Measurements from ENCODE around the gene DPP6.

The DPP6 gene

DNA sequence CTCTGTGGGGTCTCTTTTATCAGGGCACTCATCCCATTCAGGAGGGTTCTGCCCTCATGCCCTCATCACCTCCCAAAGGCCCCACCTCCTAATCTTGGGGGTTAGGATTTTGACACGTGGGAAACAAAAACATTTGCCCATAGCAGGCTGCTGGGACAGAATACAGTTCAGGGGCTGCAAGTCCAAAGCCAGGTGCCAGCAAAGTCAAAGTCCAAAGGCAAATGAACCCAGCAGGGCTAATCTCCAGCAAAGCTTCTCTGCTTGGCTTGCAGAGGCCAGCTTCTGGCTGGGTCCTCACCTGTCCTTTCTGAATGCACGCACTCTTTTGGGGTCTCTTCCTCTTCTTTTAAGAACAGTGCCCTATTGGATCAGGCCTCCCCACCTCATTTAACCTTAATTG lies 359.9 kb downstream of the DPP6 start:
- no peak for DNase-seq (ENCODE audit: low read depth)

GRCh38 chr7:154415709-154416399 lies 363.7 kb downstream of the DPP6 start:
- DNase-seq (ENCODE audit: low read depth): no peak

DNA sequence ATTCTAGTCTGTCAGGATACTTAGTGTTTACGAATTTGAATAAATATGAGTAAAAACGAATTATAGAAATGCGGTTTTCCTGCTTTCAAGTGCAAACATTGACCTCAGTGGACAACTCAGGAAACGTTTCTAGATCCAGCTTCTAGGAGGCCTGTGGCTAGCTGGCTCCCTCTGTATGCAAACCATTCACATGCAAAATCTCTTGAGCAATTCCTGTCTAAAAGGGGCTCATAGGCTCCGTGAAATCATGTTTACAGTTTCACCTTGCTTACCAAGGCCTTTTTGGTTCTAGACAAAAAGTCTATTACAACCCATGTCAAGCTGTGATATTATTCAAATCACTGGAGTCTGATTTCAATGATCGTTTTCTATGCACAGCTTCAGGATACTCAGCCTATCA lies 364.5 kb downstream of the DPP6 start:
- DNase-seq (ENCODE audit: low read depth): no peak

DNA sequence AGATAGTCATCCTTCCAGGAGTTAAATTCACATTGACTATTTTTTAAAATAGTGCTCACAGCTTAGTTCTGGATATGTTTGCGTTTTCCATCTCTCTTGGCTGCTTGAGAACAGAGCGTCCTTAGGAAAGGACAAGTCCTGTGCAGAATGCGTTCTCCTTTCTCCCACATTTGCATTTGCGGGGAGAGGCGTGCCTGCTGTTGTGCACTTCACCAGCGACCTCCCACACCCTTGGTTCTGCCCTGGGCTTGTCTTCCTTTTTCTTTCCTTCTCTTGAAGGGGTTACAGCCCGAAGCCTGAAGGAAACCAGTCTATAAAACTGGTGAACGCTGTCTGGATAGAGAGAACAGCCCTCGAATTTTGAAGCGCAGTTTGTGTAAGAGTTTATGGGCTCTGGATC lies 367.1 kb downstream of the DPP6 start:
- DNase-seq (ENCODE audit: low read depth): no peak

DNA sequence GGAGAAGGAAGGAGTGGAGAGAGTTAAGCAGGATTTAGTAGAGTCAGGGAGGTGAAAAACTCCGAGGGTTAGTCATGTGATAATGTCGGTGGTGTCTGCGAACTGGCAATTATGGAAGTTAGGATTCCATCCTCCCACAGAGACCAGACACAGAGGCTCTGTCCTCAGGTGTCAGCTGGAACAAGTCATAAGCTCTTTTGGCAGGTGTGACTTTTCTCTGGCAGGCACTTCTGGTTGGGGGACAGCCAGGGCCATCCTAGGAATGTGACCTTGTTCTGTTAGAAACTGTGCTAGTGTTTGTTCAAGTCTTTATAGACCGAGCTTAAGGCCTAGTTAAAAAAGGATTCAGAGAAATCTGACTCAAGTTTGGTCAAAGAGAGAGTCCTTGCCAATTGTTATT lies 371.0 kb downstream of the DPP6 start:
- DNase-seq (ENCODE audit: low read depth): no peak

DNA sequence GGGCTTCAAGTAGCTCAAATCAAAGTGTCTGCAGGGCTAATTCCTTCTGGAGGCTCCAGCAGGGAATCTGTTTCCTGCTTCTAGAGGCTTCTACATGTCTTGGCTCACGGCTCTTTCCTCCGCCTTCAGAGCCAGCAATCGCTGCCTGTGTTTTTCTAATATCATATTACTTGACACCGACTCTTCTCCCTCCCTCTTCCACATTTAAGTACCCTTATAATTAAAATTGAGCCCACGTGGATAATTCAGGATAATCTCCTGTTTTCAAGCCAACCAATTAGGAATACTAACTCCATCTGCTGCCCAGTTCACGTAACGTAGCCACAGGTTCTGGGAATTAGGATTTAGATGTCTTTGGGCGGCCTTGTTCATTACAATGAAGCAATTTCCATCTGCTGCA lies 372.2 kb downstream of the DPP6 start:
- DNase-seq (ENCODE audit: low read depth): no peak

- no peak for DNase-seq (ENCODE audit: low read depth)
These were observed 373.1 kb downstream of the DPP6 start for GRCh38 chr7:154425271-154425670.

DNA sequence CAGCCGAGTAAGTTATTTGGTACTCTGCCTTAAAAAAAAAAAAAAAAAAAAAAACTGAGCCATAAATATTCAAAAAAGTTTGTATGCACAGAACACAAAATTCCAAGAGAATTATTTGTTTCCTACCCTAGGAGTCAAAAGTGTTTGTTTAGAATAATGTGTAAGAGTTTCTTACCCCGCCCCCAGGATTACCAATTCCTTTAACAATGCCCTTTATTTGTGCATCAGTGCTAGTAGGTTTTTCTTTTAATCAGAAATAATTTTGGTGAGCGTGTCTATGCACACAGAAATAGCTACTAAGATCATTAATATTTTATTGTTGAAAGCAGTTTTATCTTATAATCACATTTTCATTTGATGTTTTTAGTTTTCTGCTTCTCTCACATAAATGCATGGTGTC lies 374.6 kb downstream of the DPP6 start:
- no peak for DNase-seq (ENCODE audit: low read depth)

- DNase-seq (ENCODE audit: low read depth): no peak
These were observed 375.3 kb downstream of the DPP6 start for GRCh38 chr7:154427533-154427932.

- no peak for DNase-seq (ENCODE audit: low read depth)
These were observed 377.6 kb downstream of the DPP6 start for GRCh38 chr7:154429666-154430404.

DNA sequence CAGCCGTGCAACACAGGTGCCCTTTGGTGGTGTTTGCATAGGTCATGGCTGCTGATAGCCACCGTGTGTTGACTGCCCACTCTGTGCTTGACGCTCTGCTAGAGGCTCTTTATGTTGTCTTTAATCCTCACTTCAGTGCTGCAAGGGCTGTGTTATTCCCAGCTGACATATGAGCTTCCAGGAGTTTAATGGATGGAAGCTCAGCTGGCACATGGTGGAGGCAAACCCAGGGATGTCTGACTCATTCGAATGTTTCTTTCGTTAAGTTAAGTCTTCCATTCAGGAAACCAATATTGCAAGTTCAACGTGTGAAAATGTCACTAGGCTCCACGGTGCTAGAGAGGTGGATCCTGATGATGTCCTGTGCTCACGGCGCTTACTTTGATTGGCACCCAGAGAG lies 378.4 kb downstream of the DPP6 start:
- no peak for DNase-seq (ENCODE audit: low read depth)

DNA sequence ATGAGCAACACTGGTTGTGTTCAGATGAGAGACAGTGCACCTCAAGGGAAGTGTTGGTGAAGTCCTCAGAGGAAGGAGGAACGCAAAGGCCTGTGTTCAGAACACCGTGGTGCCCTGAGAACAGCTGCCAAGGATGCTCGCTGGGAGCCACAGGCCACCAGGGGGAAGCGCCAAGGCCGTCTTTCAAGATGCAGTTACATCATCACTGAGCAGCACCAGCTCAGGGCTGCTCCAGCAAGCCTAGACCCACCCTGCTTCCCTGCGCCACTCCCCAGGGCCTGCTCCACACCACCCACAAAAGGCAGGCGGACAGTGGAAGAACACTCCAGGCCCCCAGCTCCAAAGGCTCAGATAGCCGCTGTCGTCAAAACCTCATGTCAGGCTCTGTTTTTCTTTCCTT lies 378.8 kb downstream of the DPP6 start:
- DNase-seq (ENCODE audit: low read depth): no peak

DNA sequence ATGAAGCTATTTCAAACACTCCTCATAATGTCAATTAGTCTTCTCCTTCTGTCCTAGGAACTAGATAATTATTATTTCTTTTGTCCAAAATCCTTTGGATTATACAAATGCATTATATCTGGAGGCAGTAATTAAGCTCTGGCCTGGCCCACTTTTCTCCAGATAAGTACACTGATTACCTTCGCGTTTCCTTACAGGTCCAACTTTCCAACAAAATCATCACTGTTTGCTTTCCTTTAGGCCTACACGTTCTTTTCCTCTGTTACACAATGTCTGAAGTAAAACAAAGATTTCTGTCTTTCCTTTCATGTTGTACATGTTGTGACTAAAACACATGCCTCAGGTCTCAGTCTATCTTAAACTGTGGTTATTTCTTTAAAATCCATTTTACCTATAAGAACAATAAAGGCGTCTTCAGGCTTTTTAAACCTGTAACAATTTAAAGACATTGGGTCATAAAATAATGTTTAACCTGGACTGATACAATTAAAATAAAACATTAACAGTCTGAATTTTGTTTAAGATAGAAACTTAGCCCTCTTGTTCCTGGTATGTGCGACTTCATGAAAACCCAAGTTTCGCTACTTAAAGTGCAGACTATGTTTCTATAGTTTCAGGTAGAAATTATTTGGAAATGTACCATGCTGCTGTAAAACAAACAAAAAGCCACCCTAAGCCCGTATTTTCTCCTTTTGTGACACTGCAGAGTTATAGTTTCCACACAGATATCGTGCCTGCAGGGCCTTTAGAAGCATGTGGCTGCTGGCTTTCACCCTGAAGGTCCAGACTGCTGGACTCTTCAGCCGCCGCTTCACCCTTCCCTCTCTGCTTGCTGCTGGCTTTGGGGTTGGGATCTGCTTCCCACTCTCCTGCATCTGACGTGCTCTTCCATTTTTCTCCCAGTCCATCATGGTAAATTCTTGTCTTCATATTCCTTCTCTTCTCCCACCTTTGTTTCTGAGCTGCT lies 381.7 kb downstream of the DPP6 start:
- DNase-seq (ENCODE audit: low read depth): no peak

DNA sequence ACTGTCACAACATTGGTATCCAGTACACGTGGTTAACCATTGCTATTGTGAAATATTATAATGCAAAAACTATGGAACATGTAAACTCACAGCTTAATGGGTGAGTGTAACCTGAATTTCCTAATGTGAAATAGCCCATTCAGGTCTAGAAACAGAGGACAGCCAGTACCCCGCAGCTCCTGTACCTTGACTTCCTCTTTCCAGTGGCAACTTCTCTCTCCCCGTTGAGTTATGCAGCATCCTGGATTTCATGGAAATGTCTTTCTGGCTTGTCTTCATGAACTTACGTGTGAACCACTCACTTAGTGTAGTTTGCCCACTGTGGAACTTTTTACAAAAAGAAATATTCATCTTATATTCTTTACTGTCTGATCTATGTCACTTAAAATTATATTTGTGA lies 384.4 kb downstream of the DPP6 start:
- no peak for DNase-seq (ENCODE audit: low read depth)

DNA sequence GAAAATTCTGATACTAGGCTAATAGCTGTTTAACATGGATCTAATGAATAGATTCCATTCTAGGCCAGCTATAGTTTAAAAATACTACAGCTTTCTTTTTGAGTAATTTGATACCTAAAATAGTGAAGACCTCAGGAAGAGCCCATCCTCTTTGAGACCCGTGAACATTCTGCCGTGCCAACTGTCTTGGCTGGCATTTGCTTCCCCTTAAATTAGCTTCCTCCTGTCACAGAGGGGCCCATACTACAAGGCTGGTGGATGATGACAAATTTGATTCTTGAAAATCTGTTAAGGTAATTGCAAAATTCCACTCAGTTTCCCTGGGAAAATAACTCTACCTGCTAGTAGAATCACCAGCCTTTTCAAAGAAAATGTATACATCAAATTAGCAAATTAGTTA lies 385.0 kb downstream of the DPP6 start:
- DNase-seq (ENCODE audit: low read depth): no peak

- no peak for DNase-seq (ENCODE audit: low read depth)
These were observed 386.6 kb downstream of the DPP6 start for GRCh38 chr7:154438571-154439367.

DNA sequence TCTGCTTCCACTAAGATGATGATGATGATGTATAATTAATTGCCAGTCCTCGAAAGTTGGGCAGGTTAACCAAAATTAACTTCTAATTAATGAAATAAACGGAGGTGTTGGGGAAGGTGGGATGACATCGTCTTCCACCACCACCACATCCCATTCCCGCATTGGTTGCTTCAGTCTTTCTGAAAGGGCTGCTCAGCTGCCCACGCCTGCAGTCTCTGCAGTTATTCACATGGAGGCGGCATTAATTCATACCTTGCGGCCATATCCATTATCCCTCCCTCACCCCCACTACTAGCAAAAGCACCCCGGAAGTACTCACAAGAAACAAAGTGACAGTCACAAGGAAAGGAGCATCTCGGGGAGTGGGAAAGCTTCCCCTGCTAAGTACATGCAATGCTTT lies 387.9 kb downstream of the DPP6 start:
- no peak for DNase-seq (ENCODE audit: low read depth)

GRCh38 chr7:154440651-154441050 lies 388.5 kb downstream of the DPP6 start:
- DNase-seq (ENCODE audit: low read depth): no peak

DNA sequence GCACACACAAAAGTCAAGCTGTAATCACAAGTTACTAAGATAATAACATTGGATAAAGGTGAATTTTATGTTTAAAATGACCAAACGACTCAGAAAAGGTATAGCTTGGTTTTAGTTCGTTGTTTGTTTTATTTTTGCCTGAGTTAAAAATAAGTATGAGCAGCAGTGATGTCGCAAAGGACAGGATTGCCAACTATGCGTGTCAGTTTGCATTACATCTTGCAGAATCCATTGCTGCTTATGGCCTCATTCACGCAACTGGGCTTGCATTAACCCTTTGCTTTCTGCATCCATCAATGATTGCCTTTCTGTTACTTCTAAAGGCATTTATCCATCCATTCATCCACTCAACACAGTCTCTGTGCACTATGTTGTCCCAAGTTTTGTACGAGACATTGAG lies 389.6 kb downstream of the DPP6 start:
- DNase-seq (ENCODE audit: low read depth): no peak

- no peak for DNase-seq (ENCODE audit: low read depth)
These were observed 390.7 kb downstream of the DPP6 start for GRCh38 chr7:154442939-154443338.

DNA sequence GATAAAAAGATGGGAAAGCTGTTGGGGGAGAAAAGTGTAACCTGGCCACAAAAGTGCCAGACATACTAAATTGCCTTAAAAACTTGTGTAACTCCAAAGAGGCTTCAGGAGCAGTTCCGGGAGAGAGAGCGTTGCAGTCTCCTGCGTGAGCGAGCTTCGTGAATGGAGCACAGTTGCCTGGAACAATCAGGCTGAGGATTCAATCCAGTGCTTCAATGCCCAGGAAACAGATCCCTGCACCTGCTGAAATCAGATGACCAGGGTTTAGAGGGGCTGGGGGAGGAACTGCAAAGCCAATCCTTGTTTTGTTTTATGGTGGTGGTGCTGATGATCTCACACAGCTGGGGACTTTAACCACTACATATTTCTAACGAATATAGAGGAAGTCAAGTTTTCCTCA lies 398.3 kb downstream of the DPP6 start:
- no peak for DNase-seq (ENCODE audit: low read depth)

Data from EH (cell line).